Natural killer cell (primary cell): ENCODE measurements around the gene DNAL1. TPM values are rescaled to one million over a fixed set of nuclear protein-coding genes. Genes with fewer than 3 reads are reported as not detected.
A peak's percentile ranks its signal among the peaks of the same experiment; 100 is the strongest.

Experiments
- ATAC-seq, 3 donors: fragments of 150-1000 bp in 2 of 3; fragments of 200-7000 bp in 1 of 3; cut with Tn5 transposase; 1 replicate in 1 of 3; 2 replicates in 2 of 3; pipeline ENCODE4 v1.10.0; 2021; ENCODE audit warnings: mild to moderate bottlenecking in 2 of 3, moderate library complexity in 2 of 3
- DNase-seq, 2 donors: peaks; one replicate each; pipeline versions ENCODE4 v3.0.0 to v3.0.0-alpha.2; 2013 to 2021; ENCODE audit warnings: mixed read lengths in 1 of 2
- H3K27ac ChIP-seq: one replicate; pipeline ENCODE4 v1.5.1; 2013; ENCODE audit warnings: mild to moderate bottlenecking, low read length
- H3K27me3 ChIP-seq: one replicate; pipeline ENCODE4 v1.6.1; 2013; ENCODE audit warnings: low read length; ENCODE audit not compliant: control insufficient read depth, insufficient read depth
- H3K36me3 ChIP-seq: one replicate; pipeline ENCODE4 v1.6.1; 2013; ENCODE audit warnings: low read length; ENCODE audit not compliant: control insufficient read depth, insufficient read depth
- H3K4me1 ChIP-seq: one replicate; pipeline ENCODE4 v1.6.1; 2013; ENCODE audit warnings: low read length; ENCODE audit not compliant: control insufficient read depth, insufficient read depth
- H3K4me3 ChIP-seq: one replicate; pipeline ENCODE4 v1.5.1; 2013; ENCODE audit warnings: low read length
- H3K9me3 ChIP-seq: one replicate; pipeline ENCODE4 v1.6.1; 2013; ENCODE audit warnings: low read length; ENCODE audit not compliant: control insufficient read depth, insufficient read depth
- H3K27ac Mint-ChIP-seq, 2 donors: one replicate each; pipeline ENCODE4 v1.8.0; 2022; ENCODE audit warnings: mild to moderate bottlenecking in 2 of 2, mixed read lengths in 2 of 2, moderate library complexity in 1 of 2
- H3K27me3 Mint-ChIP-seq, 2 donors: one replicate each; pipeline ENCODE4 v1.8.0; 2022; ENCODE audit warnings: low read depth in 2 of 2, mixed read lengths in 2 of 2
- H3K36me3 Mint-ChIP-seq: one replicate; pipeline ENCODE4 v1.8.0; 2022; ENCODE audit warnings: mixed read lengths
- H3K4me1 Mint-ChIP-seq, 2 donors: one replicate each; pipeline ENCODE4 v1.8.0; 2022; ENCODE audit warnings: mixed read lengths in 2 of 2
- H3K4me3 Mint-ChIP-seq: one replicate; pipeline ENCODE4 v1.8.0; 2022; ENCODE audit warnings: mild to moderate bottlenecking, moderate library complexity, mixed read lengths
- H3K9me3 Mint-ChIP-seq, 2 donors: one replicate each; pipeline ENCODE4 v1.8.0; 2022; ENCODE audit warnings: mixed read lengths in 2 of 2
- WGBS: methylation state at CpG from one replicate; pipeline ENCODE4 v1.1.7; 2013; ENCODE audit warnings: missing lambda C conversion rate; ENCODE audit not compliant: insufficient coverage; 5-methylcytosine and 5-hydroxymethylcytosine counted together
- intact Hi-C: fragments of 100-400 bp; cut with micrococcal nuclease; formaldehyde crosslinking; loops from one replicate; pipeline ENCODE4 v1.14.2; 2022
- total RNA-seq, 4 donors: library from RNA; stranded (reverse); fragments of 120-200 nt in 1 of 4; gene quantifications; one replicate each; pipeline versions ENCODE4 v1.2.3 to v1.2.4, GENCODE V29; 2013 to 2022
- TF ChIP-seq, protein P1 (sequence below): fragments of 200-600 bp; IDR thresholded peaks from one replicate; pipeline ENCODE4 v1.8.0; 2022; ENCODE audit warnings: antibody characterized with exemption

The DNAL1 gene
- total RNA-seq, 3 donors from 2014 or later (not counting 1 experiment from before 2014, with no cell fraction given), result 6.7 to 10.3 (median 10.1) TPM

DNA sequence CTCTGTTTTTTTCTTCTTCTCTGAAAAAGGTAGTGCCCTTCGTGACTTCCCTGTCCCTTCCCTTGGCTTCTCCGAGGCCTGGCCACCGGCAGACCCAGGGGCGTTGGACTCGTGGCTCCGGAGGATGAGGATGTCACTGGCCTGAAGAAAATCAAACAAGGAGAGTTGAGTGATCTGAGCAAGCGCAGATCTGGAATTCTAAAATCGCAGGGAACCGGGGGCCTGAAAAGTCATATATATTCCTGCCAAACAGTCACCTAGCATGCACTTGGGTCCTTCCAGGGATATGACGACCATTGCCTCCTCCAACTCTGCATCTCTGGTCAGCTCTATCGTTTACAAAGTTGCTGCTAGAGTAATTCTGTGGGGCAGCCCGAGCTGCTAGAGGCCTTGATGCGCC lies 74.6 kb downstream of the DNAL1 start:
- H3K27me3 ChIP-seq, result no peaks in the 10 kb centered on the region
- DNase-seq (no peak), ATAC-seq (no peak)
- peak overlapping the region; percentile 22 to 41 for H3K27ac Mint-ChIP-seq
- no peak overlapping the region for H3K4me3 ChIP-seq
- no peaks in the 10 kb centered on the region for H3K9me3 ChIP-seq
- 96% methylated on average over 13 of the region's 13 CpGs for WGBS
- no peaks in the 10 kb centered on the region for H3K27me3 Mint-ChIP-seq
- peaks cover 0 to 4% of the 10 kb centered on the region in 2 donors for H3K4me1 Mint-ChIP-seq
- intact Hi-C loops, result no loop called here
- H3K9me3 Mint-ChIP-seq, result no peaks in the 10 kb centered on the region
- H3K36me3 ChIP-seq, result peaks cover 71% of the 10 kb centered on the region
- TF ChIP-seq, protein P1, sequence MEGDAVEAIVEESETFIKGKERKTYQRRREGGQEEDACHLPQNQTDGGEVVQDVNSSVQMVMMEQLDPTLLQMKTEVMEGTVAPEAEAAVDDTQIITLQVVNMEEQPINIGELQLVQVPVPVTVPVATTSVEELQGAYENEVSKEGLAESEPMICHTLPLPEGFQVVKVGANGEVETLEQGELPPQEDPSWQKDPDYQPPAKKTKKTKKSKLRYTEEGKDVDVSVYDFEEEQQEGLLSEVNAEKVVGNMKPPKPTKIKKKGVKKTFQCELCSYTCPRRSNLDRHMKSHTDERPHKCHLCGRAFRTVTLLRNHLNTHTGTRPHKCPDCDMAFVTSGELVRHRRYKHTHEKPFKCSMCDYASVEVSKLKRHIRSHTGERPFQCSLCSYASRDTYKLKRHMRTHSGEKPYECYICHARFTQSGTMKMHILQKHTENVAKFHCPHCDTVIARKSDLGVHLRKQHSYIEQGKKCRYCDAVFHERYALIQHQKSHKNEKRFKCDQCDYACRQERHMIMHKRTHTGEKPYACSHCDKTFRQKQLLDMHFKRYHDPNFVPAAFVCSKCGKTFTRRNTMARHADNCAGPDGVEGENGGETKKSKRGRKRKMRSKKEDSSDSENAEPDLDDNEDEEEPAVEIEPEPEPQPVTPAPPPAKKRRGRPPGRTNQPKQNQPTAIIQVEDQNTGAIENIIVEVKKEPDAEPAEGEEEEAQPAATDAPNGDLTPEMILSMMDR, result no peak
- H3K36me3 Mint-ChIP-seq, result peaks cover 10% of the 10 kb centered on the region
- H3K4me1 ChIP-seq, result peaks cover 4% of the 10 kb centered on the region
- H3K27ac ChIP-seq, result no peak overlapping the region
- H3K4me3 Mint-ChIP-seq, result no peak overlapping the region

DNA sequence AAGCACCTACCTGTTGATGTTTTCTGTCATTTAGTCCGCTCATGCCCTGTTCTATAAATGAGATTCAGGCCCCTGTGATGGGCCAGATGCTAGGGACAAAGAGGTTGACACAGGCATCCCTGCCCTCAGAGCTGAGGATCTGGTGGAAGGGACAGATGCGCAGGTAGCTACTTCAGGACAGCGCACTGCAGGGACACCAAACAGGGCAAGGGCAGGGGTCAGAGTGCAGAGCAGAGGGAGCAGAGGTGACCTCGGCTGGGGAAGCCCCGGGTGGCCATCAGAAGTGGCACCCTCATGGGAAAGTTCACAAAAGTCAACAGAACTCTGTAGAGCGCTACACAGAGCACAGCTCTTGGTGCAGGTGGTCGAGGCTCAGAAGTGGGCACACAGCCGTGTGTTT lies 75.0 kb downstream of the DNAL1 start:
- no peaks in the 10 kb centered on the region for H3K4me1 ChIP-seq
- DNase-seq (peak in 1 of 2 donors; percentile 4), ATAC-seq (no peak)
- intact Hi-C loops, result no loop called here
- H3K36me3 Mint-ChIP-seq, result peaks cover 10% of the 10 kb centered on the region
- TF ChIP-seq, protein P1, result no peak
- no peak overlapping the region for H3K27ac ChIP-seq
- peaks cover 76% of the 10 kb centered on the region for H3K36me3 ChIP-seq
- H3K9me3 ChIP-seq, result no peaks in the 10 kb centered on the region
- no peak overlapping the region for H3K4me3 Mint-ChIP-seq
- no peaks in the 10 kb centered on the region for H3K27me3 Mint-ChIP-seq
- H3K27me3 ChIP-seq, result no peaks in the 10 kb centered on the region
- H3K4me3 ChIP-seq, result no peak overlapping the region
- H3K4me1 Mint-ChIP-seq, result peaks cover 0 to 4% of the 10 kb centered on the region in 2 donors
- WGBS, result 91% methylated on average over 7 of the region's 8 CpGs
- no peaks in the 10 kb centered on the region for H3K9me3 Mint-ChIP-seq
- H3K27ac Mint-ChIP-seq, result peak overlapping the region; percentile 22 to 41

DNA sequence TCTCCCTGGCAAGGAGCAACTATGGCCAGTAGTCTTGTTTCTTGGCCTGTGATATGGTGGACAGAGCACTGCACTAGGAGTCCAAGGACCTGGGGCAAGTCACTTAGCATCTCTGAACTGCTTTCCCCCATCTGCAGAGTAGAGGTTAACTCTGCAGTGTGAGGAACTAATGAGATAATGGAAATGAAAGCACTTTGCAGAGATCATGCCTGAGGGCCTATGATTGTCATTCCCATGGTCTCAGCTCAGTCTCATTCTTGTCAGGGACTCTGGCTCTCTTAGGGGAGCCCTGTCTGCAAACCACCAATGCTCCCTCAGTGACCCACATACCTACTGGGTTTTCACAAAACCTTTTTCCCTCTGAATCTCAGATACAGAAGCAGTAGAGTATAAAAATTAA lies 75.8 kb downstream of the DNAL1 start:
- Histone ChIP-seq H3K9me3 (no peaks in the 10 kb centered on the region), H3K4me3 (no peak overlapping the region), H3K4me1 (no peaks in the 10 kb centered on the region), H3K36me3 (peaks cover 82% of the 10 kb centered on the region), H3K27me3 (no peaks in the 10 kb centered on the region), H3K27ac (no peak overlapping the region)
- intact Hi-C loops, result no loop called here
- peaks cover 0 to 3% of the 10 kb centered on the region in 2 donors for H3K4me1 Mint-ChIP-seq
- TF ChIP-seq, protein P1, result no peak
- no peaks in the 10 kb centered on the region for H3K9me3 Mint-ChIP-seq
- H3K27me3 Mint-ChIP-seq, result no peaks in the 10 kb centered on the region
- peaks cover 10% of the 10 kb centered on the region for H3K36me3 Mint-ChIP-seq
- no peak for DNase-seq
- H3K4me3 Mint-ChIP-seq, result no peak overlapping the region
- ATAC-seq, result no peak
- no peak overlapping the region for H3K27ac Mint-ChIP-seq

DNA sequence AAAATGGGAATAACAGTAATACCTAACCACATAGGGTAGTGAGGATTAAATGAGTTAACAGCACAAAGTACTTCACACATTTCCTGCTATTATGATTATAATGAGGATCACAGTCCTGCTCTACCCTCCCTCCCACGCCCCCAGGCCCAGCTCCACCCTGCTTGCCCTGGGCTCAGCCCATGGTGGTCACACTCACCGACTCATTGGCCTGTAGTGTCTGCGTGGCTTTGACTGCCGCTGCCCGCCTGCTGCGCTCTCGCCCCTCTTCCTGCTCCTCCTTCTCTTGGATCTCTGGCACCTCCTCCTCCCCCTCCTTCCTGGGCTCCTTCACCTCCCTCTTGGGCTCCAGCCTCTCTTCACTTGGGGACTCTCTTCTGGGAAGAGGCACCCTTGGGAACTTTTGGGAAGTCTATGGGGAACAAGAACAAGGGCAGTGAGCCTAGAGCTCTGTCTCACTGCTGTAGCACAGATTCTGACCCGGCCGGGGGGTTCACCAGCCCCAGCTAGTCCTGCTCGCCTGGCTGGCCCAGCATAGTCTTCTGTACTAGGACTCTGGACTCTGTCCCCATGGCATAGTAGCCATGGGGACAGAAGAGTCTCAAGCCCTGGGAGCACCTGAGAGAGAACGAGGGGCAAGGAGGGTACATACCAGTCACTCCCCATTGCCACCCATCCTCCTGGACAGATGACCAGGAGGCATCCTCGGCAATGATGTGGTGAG lies 76.5 kb downstream of the DNAL1 start:
- intact Hi-C loops, result no loop called here
- no peaks in the 10 kb centered on the region for H3K27me3 Mint-ChIP-seq
- DNase-seq (no peak), ATAC-seq (no peak)
- no peaks in the 10 kb centered on the region for H3K9me3 Mint-ChIP-seq
- peak overlapping the region; percentile 59 to 68 for H3K27ac Mint-ChIP-seq
- no peaks in the 10 kb centered on the region for H3K9me3 ChIP-seq
- H3K36me3 ChIP-seq, result peaks cover 83% of the 10 kb centered on the region
- H3K36me3 Mint-ChIP-seq, result peaks cover 10% of the 10 kb centered on the region
- H3K4me3 Mint-ChIP-seq, result no peak overlapping the region
- H3K4me3 ChIP-seq, result no peak overlapping the region
- TF ChIP-seq, protein P1, result no peak
- no peaks in the 10 kb centered on the region for H3K4me1 ChIP-seq
- H3K27me3 ChIP-seq, result no peaks in the 10 kb centered on the region
- no peak overlapping the region for H3K27ac ChIP-seq
- no peaks in the 10 kb centered on the region for H3K4me1 Mint-ChIP-seq
- 95% methylated on average over 12 of the region's 12 CpGs for WGBS
